ENCODE data around the gene SLC2A13.

The SLC2A13 gene

GRCh38 chr12:39846971-39847650, 258.8 kb downstream of the SLC2A13 start:
- peak; percentile 8 for DNase-seq (ENCODE audit: low read depth, low spot score)
- H3K9me3 ChIP-seq (ENCODE audit: low read depth, low read length): no peaks in the 10 kb centered on the region
- peak overlapping the region; percentile 23 for H3K4me3 ChIP-seq
- no peaks in the 10 kb centered on the region for H3K36me3 ChIP-seq (ENCODE audit: insufficient read depth, low read length)
- no peak overlapping the region for H3K9ac ChIP-seq (ENCODE audit: insufficient read length)
- no peak for TF ChIP-seq POLR2AphosphoS5 (IDR thresholded peaks at IDR 0.05; ENCODE audit: borderline replicate concordance, low read depth, low read length)
- TF ChIP-seq FOXP2 (optimal IDR thresholded peaks at IDR 0.05; ENCODE audit: control extremely low read depth, extremely low read length, insufficient read depth): no peak
- TF ChIP-seq EZH2 (IDR thresholded peaks at IDR 0.05): no peak
- H3K27ac ChIP-seq: peak overlapping the region; percentile 53

DNA sequence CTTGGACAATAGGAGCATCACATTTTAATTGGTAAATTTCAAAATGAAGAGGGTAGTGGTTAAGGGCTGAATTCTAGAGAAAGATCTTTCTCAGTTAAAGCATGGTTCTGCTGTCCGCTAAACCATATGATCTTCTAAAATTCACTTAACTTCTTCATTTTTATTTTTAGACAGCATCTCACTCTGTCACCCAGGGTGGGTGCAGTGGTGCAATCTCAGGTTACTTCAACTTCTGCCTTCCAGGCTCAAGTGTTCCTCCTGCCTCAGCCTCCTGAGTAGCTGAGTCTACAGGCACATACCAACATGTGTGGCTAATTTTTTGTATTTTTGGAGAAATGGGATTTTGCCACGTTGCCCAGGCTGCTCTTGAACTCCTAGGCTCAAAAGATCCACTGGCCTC, 259.6 kb downstream of the SLC2A13 start:
- Histone ChIP-seq H3K9ac (ENCODE audit: insufficient read length) (no peak overlapping the region), H3K27ac (no peak overlapping the region), H3K36me3 (ENCODE audit: insufficient read depth, low read length) (no peaks in the 10 kb centered on the region), H3K4me3 (no peak overlapping the region), H3K9me3 (ENCODE audit: low read depth, low read length) (no peaks in the 10 kb centered on the region)
- DNase-seq (ENCODE audit: low read depth, low spot score): no peak
- TF ChIP-seq POLR2AphosphoS5 (IDR thresholded peaks at IDR 0.05; ENCODE audit: borderline replicate concordance, low read depth, low read length): no peak
- no peak for TF ChIP-seq EZH2 (IDR thresholded peaks at IDR 0.05)
- no peak for TF ChIP-seq FOXP2 (optimal IDR thresholded peaks at IDR 0.05; ENCODE audit: control extremely low read depth, extremely low read length, insufficient read depth)

- DNase-seq (ENCODE audit: low read depth, low spot score): no peak
- Histone ChIP-seq H3K4me3 (no peak overlapping the region), H3K27ac (no peak overlapping the region), H3K9me3 (ENCODE audit: low read depth, low read length) (no peaks in the 10 kb centered on the region), H3K36me3 (ENCODE audit: insufficient read depth, low read length) (no peaks in the 10 kb centered on the region), H3K9ac (ENCODE audit: insufficient read length) (no peak overlapping the region)
- TF ChIP-seq EZH2 (IDR thresholded peaks at IDR 0.05) (no peak), FOXP2 (optimal IDR thresholded peaks at IDR 0.05; ENCODE audit: control extremely low read depth, extremely low read length, insufficient read depth) (no peak), POLR2AphosphoS5 (IDR thresholded peaks at IDR 0.05; ENCODE audit: borderline replicate concordance, low read depth, low read length) (no peak)
Observed at GRCh38 chr12:39840422-39840821, 265.5 kb downstream of the SLC2A13 start.

GRCh38 chr12:39839072-39839471, 266.8 kb downstream of the SLC2A13 start:
- Histone ChIP-seq H3K9ac (ENCODE audit: insufficient read length) (no peak overlapping the region), H3K4me3 (no peak overlapping the region), H3K27ac (no peak overlapping the region), H3K36me3 (ENCODE audit: insufficient read depth, low read length) (no peaks in the 10 kb centered on the region), H3K9me3 (ENCODE audit: low read depth, low read length) (no peaks in the 10 kb centered on the region)
- TF ChIP-seq POLR2AphosphoS5 (IDR thresholded peaks at IDR 0.05; ENCODE audit: borderline replicate concordance, low read depth, low read length): no peak
- TF ChIP-seq EZH2 (IDR thresholded peaks at IDR 0.05): no peak
- no peak for TF ChIP-seq FOXP2 (optimal IDR thresholded peaks at IDR 0.05; ENCODE audit: control extremely low read depth, extremely low read length, insufficient read depth)
- no peak for DNase-seq (ENCODE audit: low read depth, low spot score)

DNA sequence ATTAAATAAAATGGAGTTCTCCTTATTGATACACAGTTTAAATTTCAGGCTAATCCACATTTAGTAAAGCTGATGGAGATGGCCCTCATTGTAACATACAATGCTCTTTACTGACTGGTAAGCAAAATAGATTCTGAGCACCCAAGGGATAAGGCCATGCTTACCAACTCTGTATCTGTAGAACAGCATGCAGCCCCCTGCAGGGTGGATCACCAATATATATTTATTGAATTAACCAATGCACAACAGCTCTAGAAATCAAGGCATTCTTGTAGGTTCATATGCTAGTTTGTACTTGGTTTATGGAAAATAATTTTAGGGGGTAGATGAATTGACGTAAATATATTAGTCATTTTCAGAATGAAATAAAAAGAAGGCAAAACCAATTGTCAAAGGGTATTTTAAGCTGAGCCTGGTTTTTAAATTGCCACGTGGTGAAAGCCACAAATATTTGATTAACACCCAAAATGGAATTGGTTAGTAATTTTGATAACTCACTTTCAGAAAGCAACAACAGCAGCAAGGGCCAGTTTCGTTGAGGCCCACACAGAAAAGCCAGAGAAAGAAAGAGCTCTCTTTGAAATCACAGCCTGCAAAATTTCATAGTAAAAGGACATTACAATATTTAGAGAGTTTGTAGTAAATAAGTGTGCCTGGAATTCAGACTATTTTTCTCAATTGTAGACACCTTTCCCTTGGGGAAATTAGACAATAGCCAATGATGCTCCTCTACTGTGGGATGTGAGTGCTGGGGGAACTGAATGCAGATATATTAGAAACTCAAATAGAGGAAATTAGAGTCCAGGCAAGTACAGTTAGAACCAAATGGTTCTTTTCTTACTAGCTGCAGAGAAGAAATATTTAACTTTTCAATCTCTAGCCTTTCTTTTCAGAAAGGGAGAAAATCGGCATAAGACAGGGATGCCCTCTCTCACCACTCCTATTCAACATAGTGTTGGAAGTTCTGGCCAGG, 270.1 kb downstream of the SLC2A13 start:
- no peak for TF ChIP-seq EZH2 (IDR thresholded peaks at IDR 0.05)
- no peak for TF ChIP-seq FOXP2 (optimal IDR thresholded peaks at IDR 0.05; ENCODE audit: control extremely low read depth, extremely low read length, insufficient read depth)
- no peak for TF ChIP-seq POLR2AphosphoS5 (IDR thresholded peaks at IDR 0.05; ENCODE audit: borderline replicate concordance, low read depth, low read length)
- Histone ChIP-seq H3K9ac (ENCODE audit: insufficient read length) (no peak overlapping the region), H3K9me3 (ENCODE audit: low read depth, low read length) (no peaks in the 10 kb centered on the region), H3K27ac (no peak overlapping the region), H3K36me3 (ENCODE audit: insufficient read depth, low read length) (no peaks in the 10 kb centered on the region), H3K4me3 (no peak overlapping the region)
- no peak for DNase-seq (ENCODE audit: low read depth, low spot score)

DNA sequence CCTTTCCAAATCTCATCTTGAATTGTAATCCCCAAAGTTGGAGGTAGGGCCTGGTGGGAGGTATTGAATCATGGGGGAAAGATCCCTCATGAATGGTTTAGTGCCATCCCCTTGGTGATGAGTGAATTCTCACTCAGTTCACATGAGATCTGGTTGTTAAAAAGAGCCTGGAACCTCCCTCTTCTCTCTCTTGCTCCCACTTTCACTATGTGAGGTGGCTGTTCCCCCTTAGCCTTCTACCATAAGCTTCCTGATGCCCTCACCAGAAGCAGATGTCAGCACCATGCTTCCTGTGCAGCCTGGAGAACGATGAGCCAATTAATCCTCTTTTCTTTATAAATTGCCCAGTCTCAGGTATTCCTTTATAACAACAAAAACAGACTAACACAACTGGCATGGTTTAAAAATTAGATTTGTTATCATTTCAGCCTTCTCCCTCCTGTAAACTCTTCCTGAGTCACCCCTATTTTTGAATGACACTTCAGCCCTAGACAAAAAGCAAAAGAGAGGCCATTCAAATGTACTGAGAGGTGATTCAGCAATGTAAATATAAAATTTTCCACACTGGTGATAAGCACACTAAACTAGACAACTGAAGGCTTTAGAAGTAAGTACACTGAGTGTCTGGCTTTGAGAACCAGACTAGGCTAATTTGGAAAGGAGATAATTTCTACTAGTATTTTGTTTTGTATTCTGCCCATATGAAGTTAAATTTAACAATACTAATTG, 274.1 kb downstream of the SLC2A13 start:
- Histone ChIP-seq H3K27ac (no peak overlapping the region), H3K36me3 (ENCODE audit: insufficient read depth, low read length) (no peaks in the 10 kb centered on the region; the same call in 1 of the 2 replicates), H3K9ac (ENCODE audit: insufficient read length) (no peak overlapping the region), H3K9me3 (ENCODE audit: low read depth, low read length) (no peaks in the 10 kb centered on the region; the same call in 1 of the 2 replicates), H3K4me3 (no peak overlapping the region)
- TF ChIP-seq EZH2 (IDR thresholded peaks at IDR 0.05) (no peak), FOXP2 (optimal IDR thresholded peaks at IDR 0.05; ENCODE audit: control extremely low read depth, extremely low read length, insufficient read depth) (no peak), POLR2AphosphoS5 (IDR thresholded peaks at IDR 0.05; ENCODE audit: borderline replicate concordance, low read depth, low read length) (no peak)
- no peak for DNase-seq (ENCODE audit: low read depth, low spot score)

- H3K9me3 ChIP-seq (ENCODE audit: low read depth, low read length): no peaks in the 10 kb centered on the region; the same call in 1 of the 2 replicates
- no peak overlapping the region for H3K4me3 ChIP-seq
- no peak overlapping the region for H3K9ac ChIP-seq (ENCODE audit: insufficient read length)
- no peak for DNase-seq (ENCODE audit: low read depth, low spot score)
- H3K36me3 ChIP-seq (ENCODE audit: insufficient read depth, low read length): no peaks in the 10 kb centered on the region; the same call in 1 of the 2 replicates
- no peak for TF ChIP-seq FOXP2 (optimal IDR thresholded peaks at IDR 0.05; ENCODE audit: control extremely low read depth, extremely low read length, insufficient read depth)
- TF ChIP-seq EZH2 (IDR thresholded peaks at IDR 0.05): no peak
- TF ChIP-seq POLR2AphosphoS5 (IDR thresholded peaks at IDR 0.05; ENCODE audit: borderline replicate concordance, low read depth, low read length): no peak
- H3K27ac ChIP-seq: no peak overlapping the region
Observed at GRCh38 chr12:39830852-39831520, 274.9 kb downstream of the SLC2A13 start.

Data from SK-N-MC (cell line).